GM18907 (cell line): ENCODE data around the gene HPN.
"Not testable (repeated sequence)": the region's sequence is repeated elsewhere in the genome, so short reads cannot be mapped to it uniquely, and the experiment has no call there.

Experiments
- ATAC-seq: cut with Tn5 transposase; IDR thresholded peaks from one replicate; pipeline ENCODE4 v1.9.1; 2021; ENCODE audit warnings: mild to moderate bottlenecking, moderate library complexity; ENCODE audit not compliant: unreplicated experiment

Gene HPN

GRCh38 chr19:35100588-35101533 lies 59.3 kb downstream of the HPN start:
- ATAC-seq: no peak

- not testable (repeated sequence) for ATAC-seq
Measured at GRCh38 chr19:35101949-35102348, 60.4 kb downstream of the HPN start.

- ATAC-seq: not testable (repeated sequence)
Measured at GRCh38 chr19:35103614-35104013, 62.1 kb downstream of the HPN start.

GRCh38 chr19:35104361-35104760 lies 62.8 kb downstream of the HPN start:
- ATAC-seq: no peak

- ATAC-seq: no peak
Measured at GRCh38 chr19:35105047-35105410, 63.5 kb downstream of the HPN start.

- ATAC-seq: no peak
Measured at GRCh38 chr19:35105411-35106290, 64.1 kb downstream of the HPN start.

- no peak for ATAC-seq
Measured at GRCh38 chr19:35106291-35106583, 64.7 kb downstream of the HPN start.

GRCh38 chr19:35106898-35107541 lies 65.5 kb downstream of the HPN start:
- no peak for ATAC-seq

GRCh38 chr19:35107545-35107944 lies 66.0 kb downstream of the HPN start:
- no peak for ATAC-seq

GRCh38 chr19:35108730-35109129 lies 67.2 kb downstream of the HPN start:
- ATAC-seq: no peak

GRCh38 chr19:35109395-35110112 lies 68.0 kb downstream of the HPN start:
- ATAC-seq: no peak

GRCh38 chr19:35110974-35111373 lies 69.5 kb downstream of the HPN start:
- no peak for ATAC-seq

- ATAC-seq: no peak
Measured at GRCh38 chr19:35112995-35113688, 71.6 kb downstream of the HPN start.

- no peak for ATAC-seq
Measured at GRCh38 chr19:35114353-35115176, 73.0 kb downstream of the HPN start.

- no peak for ATAC-seq
Measured at GRCh38 chr19:35115177-35115951, 73.8 kb downstream of the HPN start, which contains the start of gene FXYD3. Gene FXYD3, plus strand, starts transcription at chr19:35115823. Its CDS starts 3,554 bp downstream, at chr19:35119377.
